Astrocyte (in vitro differentiated cells and primary cell): Measurements from ENCODE around the gene ACTRT2.

Experiments
- EZH2 ChIP-seq: IDR thresholded peaks from 2 replicates; pipeline ENCODE4 v1.6.1; 2012; ENCODE audit warnings: mild to moderate bottlenecking, low read length, inconsistent platforms; ENCODE audit not compliant: insufficient read depth
- TF ChIP-seq, protein P1 (sequence below): IDR thresholded peaks from 2 replicates; pipeline ENCODE4 v1.5.1; 2011; ENCODE audit warnings: low read depth, mild to moderate bottlenecking, inconsistent platforms, low read length, moderate library complexity; ENCODE audit not compliant: insufficient read depth

DNA sequence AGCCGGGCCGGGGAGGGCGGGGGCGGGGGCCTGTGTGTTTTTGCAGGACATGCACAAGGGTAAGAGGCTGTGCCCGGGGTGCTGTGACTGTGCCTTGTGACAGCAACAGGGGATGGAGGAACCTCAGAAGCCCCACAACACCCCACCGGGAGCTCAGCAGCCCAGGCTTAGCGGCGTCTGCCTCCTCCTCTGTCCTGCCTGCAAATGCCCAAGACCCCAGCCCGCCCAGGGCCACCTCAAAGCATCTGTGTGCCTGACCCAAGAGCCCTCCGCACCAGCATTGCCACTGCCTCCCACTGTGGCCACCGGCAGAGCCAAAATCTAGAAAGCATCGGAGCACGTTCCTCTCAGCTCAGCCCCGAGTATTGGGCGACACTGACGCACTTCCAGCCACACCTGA lies 2.7 kb upstream of the ACTRT2 start:
- TF ChIP-seq, protein P1, sequence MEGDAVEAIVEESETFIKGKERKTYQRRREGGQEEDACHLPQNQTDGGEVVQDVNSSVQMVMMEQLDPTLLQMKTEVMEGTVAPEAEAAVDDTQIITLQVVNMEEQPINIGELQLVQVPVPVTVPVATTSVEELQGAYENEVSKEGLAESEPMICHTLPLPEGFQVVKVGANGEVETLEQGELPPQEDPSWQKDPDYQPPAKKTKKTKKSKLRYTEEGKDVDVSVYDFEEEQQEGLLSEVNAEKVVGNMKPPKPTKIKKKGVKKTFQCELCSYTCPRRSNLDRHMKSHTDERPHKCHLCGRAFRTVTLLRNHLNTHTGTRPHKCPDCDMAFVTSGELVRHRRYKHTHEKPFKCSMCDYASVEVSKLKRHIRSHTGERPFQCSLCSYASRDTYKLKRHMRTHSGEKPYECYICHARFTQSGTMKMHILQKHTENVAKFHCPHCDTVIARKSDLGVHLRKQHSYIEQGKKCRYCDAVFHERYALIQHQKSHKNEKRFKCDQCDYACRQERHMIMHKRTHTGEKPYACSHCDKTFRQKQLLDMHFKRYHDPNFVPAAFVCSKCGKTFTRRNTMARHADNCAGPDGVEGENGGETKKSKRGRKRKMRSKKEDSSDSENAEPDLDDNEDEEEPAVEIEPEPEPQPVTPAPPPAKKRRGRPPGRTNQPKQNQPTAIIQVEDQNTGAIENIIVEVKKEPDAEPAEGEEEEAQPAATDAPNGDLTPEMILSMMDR = no peak
- no peak for TF ChIP-seq EZH2
